GM12878 (cell line): Measurements from ENCODE around the gene ST7. TPM values are rescaled to one million over a fixed set of nuclear protein-coding genes. Genes with fewer than 3 reads are reported as not detected.

Experiments used
- ATAC-seq: fragments of 200-7000 bp; cut with Tn5 transposase; 3 replicates; pipeline ENCODE4 v1.9.1; 2020; ENCODE audit warnings: mild to moderate bottlenecking, moderate library complexity
- BruUV-seq: library from RNA; stranded (reverse); fragments of 400-500 nt; replicated peaks from 2 replicates; lab custom pipeline; 2021; lab: Mats Ljungman, UMichigan
- CTCF ChIA-PET: fragments of 300-600 bp; sonication (Branson Sonifier 250); formaldehyde crosslinking; extraction: SDS; loops from one replicate; lab custom pipeline; 2021; ENCODE audit warnings: inconsistent platforms; lab: Yijun Ruan, JAX
- POLR2A ChIA-PET: fragments of 350-600 bp; formaldehyde crosslinking; extraction: SDS; loops from one replicate; lab custom pipeline; 2021; ENCODE audit warnings: inconsistent platforms; lab: Charles Lee
- RAD21 ChIA-PET: fragments of 300-600 bp; sonication (Branson Sonifier 250); formaldehyde crosslinking; loops from one replicate; lab custom pipeline; 2023; ENCODE audit warnings: antibody characterized with exemption; ENCODE audit not compliant: unreplicated experiment; lab: Charles Lee
- SMC1A ChIA-PET: fragments of 300-600 bp; sonication (Branson Sonifier 250); formaldehyde crosslinking; loops from one replicate; lab custom pipeline; 2023; ENCODE audit not compliant: unreplicated experiment, uncharacterized antibody; lab: Charles Lee
- DNase-seq: peaks from one replicate; pipeline ENCODE4 v3.0.0-alpha.2; 2011; ENCODE audit warnings: low read depth, low spot score
- FAIRE-seq: peaks from 3 replicates; lab custom pipeline; 2011; peaks lifted over from hg19 to GRCh38; lab: Jason Lieb, UNC
- H2AFZ ChIP-seq: 2 replicates; pipeline ENCODE4 v1.6.0; 2011; ENCODE audit warnings: low read depth, low read length, control low read depth; ENCODE audit not compliant: control insufficient read depth
- H3K27ac ChIP-seq: 2 replicates; pipeline ENCODE4 v1.5.1; 2011; ENCODE audit warnings: control low read depth; ENCODE audit not compliant: control insufficient read depth, insufficient read depth
- H3K27me3 ChIP-seq, 2 experiments: replicated peaks in 1 of 2; 2 replicates each; pipeline versions ENCODE4 v1.6.0 to v1.6.1; 2011; ENCODE audit warnings: low read length in 1 of 2; ENCODE audit not compliant: control insufficient read depth in 2 of 2, insufficient read depth in 2 of 2
- H3K36me3 ChIP-seq, 2 experiments: 2 replicates each; pipeline ENCODE4 v1.5.1; 2011; ENCODE audit warnings: low read length in 1 of 2; ENCODE audit not compliant: control insufficient read depth in 2 of 2, insufficient read depth in 2 of 2
- H3K4me1 ChIP-seq: 2 replicates; pipeline ENCODE4 v1.6.1; 2011; ENCODE audit warnings: mild to moderate bottlenecking, low read length, moderate library complexity, mixed read lengths; ENCODE audit not compliant: control insufficient read depth, insufficient read depth
- H3K4me2 ChIP-seq: 2 replicates; pipeline ENCODE4 v1.6.0; 2011; ENCODE audit warnings: control low read depth; ENCODE audit not compliant: control insufficient read depth, insufficient read depth
- H3K4me3 ChIP-seq: fragments of 200-600 bp; sonication (generic); 2 replicates; pipeline ENCODE4 v1.5.1; 2016
- H3K79me2 ChIP-seq: 2 replicates; pipeline ENCODE4 v1.6.0; 2011; ENCODE audit warnings: low read length; ENCODE audit not compliant: control insufficient read depth, insufficient read depth
- H3K9ac ChIP-seq: 2 replicates; pipeline ENCODE4 v1.8.0; 2011; ENCODE audit warnings: low read length, control low read depth, mixed read lengths; ENCODE audit not compliant: control insufficient read depth, insufficient read depth
- H3K9me3 ChIP-seq: replicated peaks from 3 replicates; pipeline ENCODE4 v1.5.1; 2011; ENCODE audit warnings: mild to moderate bottlenecking, low read length; ENCODE audit not compliant: control insufficient read depth, insufficient read depth
- H4K20me1 ChIP-seq: 2 replicates; pipeline ENCODE4 v1.6.0; 2011; ENCODE audit not compliant: control insufficient read depth, insufficient read depth
- BCL3 ChIP-seq: IDR thresholded peaks from 2 replicates; pipeline ENCODE4 v1.6.1; 2011; ENCODE audit warnings: borderline replicate concordance, low read depth, mild to moderate bottlenecking, moderate library complexity, low read length; ENCODE audit not compliant: insufficient read depth, poor library complexity, severe bottlenecking
- CBX3 ChIP-seq: fragments of 200-600 bp; sonication (generic); IDR thresholded peaks from 2 replicates; pipeline ENCODE4 v1.6.1; 2016; ENCODE audit warnings: low read depth, borderline replicate concordance
- DPF2 ChIP-seq: fragments of 450-650 bp; IDR thresholded peaks from 2 replicates; pipeline ENCODE4 v1.6.1; 2017; ENCODE audit warnings: mild to moderate bottlenecking
- ESRRA ChIP-seq: IDR thresholded peaks from 2 replicates; pipeline ENCODE4 v1.6.1; 2012; ENCODE audit warnings: mild to moderate bottlenecking, low read length, improper control_type of control experiment
- FOXM1 ChIP-seq: IDR thresholded peaks from 2 replicates; pipeline ENCODE4 v1.6.1; 2012; ENCODE audit warnings: low read depth, mild to moderate bottlenecking, inconsistent platforms, low read length, moderate library complexity
- GATAD2B ChIP-seq: fragments of 450-650 bp; conservative IDR thresholded peaks from 2 replicates; pipeline ENCODE4 v1.6.1; 2017; ENCODE audit warnings: low read depth, mild to moderate bottlenecking, moderate library complexity
- HDAC6 ChIP-seq: fragments of 200-600 bp; sonication (generic); IDR thresholded peaks from one replicate; pipeline ENCODE4 v1.8.0; 2017; ENCODE audit warnings: antibody characterized with exemption; ENCODE audit not compliant: unreplicated experiment
- HDGF ChIP-seq: fragments of 450-650 bp; IDR thresholded peaks from 2 replicates; pipeline ENCODE4 v1.6.1; 2016; ENCODE audit warnings: antibody characterized with exemption
- JUND ChIP-seq: IDR thresholded peaks from 2 replicates; pipeline ENCODE4 v1.6.1; 2012; ENCODE audit warnings: low read depth, mild to moderate bottlenecking, low read length, improper control_type of control experiment, moderate library complexity
- MYC ChIP-seq: IDR thresholded peaks from 2 replicates; pipeline ENCODE4 v1.6.1; 2011; ENCODE audit warnings: mild to moderate bottlenecking, low read length, moderate library complexity, inconsistent platforms; ENCODE audit not compliant: insufficient read depth, insufficient replicate concordance, insufficient read length, severe bottlenecking
- RBBP5 ChIP-seq: fragments of 200-600 bp; sonication (generic); conservative IDR thresholded peaks from 2 replicates; pipeline ENCODE4 v1.6.1; 2016
- RFX5 ChIP-seq: IDR thresholded peaks from 2 replicates; pipeline ENCODE4 v1.6.1; 2011; ENCODE audit warnings: low read depth, low read length, improper control_type of control experiment
- RUNX3 ChIP-seq: IDR thresholded peaks from 2 replicates; pipeline ENCODE4 v1.6.1; 2012; ENCODE audit warnings: low read length, inconsistent platforms
- SIX5 ChIP-seq: IDR thresholded peaks from 2 replicates; pipeline ENCODE4 v1.6.1; 2011; ENCODE audit warnings: mild to moderate bottlenecking, low read depth, low read length, moderate library complexity; ENCODE audit not compliant: severe bottlenecking
- STAT1 ChIP-seq: fragments of 450-650 bp; conservative IDR thresholded peaks from 2 replicates; pipeline ENCODE4 v1.6.1; 2014; ENCODE audit warnings: antibody characterized with exemption, mild to moderate bottlenecking
- WRNIP1 ChIP-seq: IDR thresholded peaks from 2 replicates; pipeline ENCODE4 v1.6.1; 2011; ENCODE audit warnings: low read depth, low read length, improper control_type of control experiment, borderline replicate concordance
- ZNF384 ChIP-seq: IDR thresholded peaks from 2 replicates; pipeline ENCODE4 v1.6.1; 2012; ENCODE audit warnings: low read depth, mild to moderate bottlenecking, low read length, improper control_type of control experiment, borderline replicate concordance
- in situ Hi-C: fragments of 300-500 bp; cut with MboI; formaldehyde crosslinking; loops from 9 replicates; pipeline ENCODE4 v1.14.3; 2018; ENCODE audit warnings: mixed read lengths
- intact Hi-C: fragments of 100-400 bp; cut with micrococcal nuclease; formaldehyde crosslinking; loops from one replicate; pipeline ENCODE4 v1.14.2; 2022; ENCODE audit not compliant: unreplicated experiment
- polyA plus RNA-seq, 11 experiments: library from polyadenylated mRNA; depleted of rRNA in 4 of 11; unstranded in 6 of 11; stranded (reverse) in 5 of 11; fragments of >200 nt; fragmentation: Nextera tagmentation in 4 of 11; fragmentation: Illumina TruSeq in 1 of 11; extraction: Ambion mirVana in 4 of 11; extraction: Trizol in 1 of 11; gene quantifications; 1 replicate in 1 of 11; 2 replicates in 10 of 11; pipeline versions ENCODE4 v1.2.1 to v1.2.3, GENCODE V29; 2011 to 2016; ENCODE audit warnings: inconsistent platforms in 2 of 11, missing spikeins in 2 of 11, low read depth in 1 of 11
- total RNA-seq, 4 experiments: library from RNA; depleted of rRNA in 3 of 4; stranded (reverse); fragments of >200 nt in 3 of 4; fragmentation: Illumina TruSeq in 1 of 4; extraction: Trizol in 1 of 4; gene quantifications; 2 replicates each; pipeline versions ENCODE4 v1.2.1 to v1.2.3, GENCODE V29; 2013 to 2021
- TF ChIP-seq, protein P1 (sequence below): IDR thresholded peaks from 2 replicates; pipeline ENCODE4 v1.6.1; 2012; ENCODE audit warnings: low read depth, low read length, improper control_type of control experiment

ST7 gene
- total and polyA plus RNA-seq, 10 of the 15 experiments (the other 5 are each of a cell fraction or from before 2014, with no cell fraction given): 27.7 to 76.4 (median 53.6) TPM

GRCh38 chr7:117061751-117062150 is 108.5 kb downstream of the ST7 start:
- Histone ChIP-seq H3K4me3 (no peak overlapping the region), H3K9ac (no peak overlapping the region), H3K4me2 (no peak overlapping the region), H3K4me1 (peaks cover 7% of the 10 kb centered on the region), H3K36me3 (peaks cover 0 to 4% of the 10 kb centered on the region in 2 experiments; a peak in 3 of 4 replicates), H4K20me1 (no peaks in the 10 kb centered on the region), H3K27me3 (no peaks in the 10 kb centered on the region), H3K27ac (no peak overlapping the region), H3K79me2 (peaks cover 19% of the 10 kb centered on the region), H3K9me3 (no peaks in the 10 kb centered on the region; the same call in 2 of the 3 replicates), H2AFZ (no peak overlapping the region)
- in situ Hi-C loops: no loop called here
- ATAC-seq: no peak
- ChIA-PET POLR2A (interaction anchor here (1.2 kb wide), 1 partner anchor 12 kb away, joined by 3 read pairs; no protein-coding TSS in a partner anchor), RAD21 (interaction anchor here (0.7 kb wide), 1 partner anchor 9 kb away, joined by 3 read pairs; no protein-coding TSS in a partner anchor), SMC1A (interaction anchor here (0.7 to 1.3 kb wide), 6 partner anchors 9 to 496 kb away, joined by 3 read pairs; no protein-coding TSS in a partner anchor), CTCF (interaction anchor here (0.8 to 2.6 kb wide), 4 partner anchors 16 to 77 kb away, joined by 3 to 9 read pairs (median 4); no protein-coding TSS in a partner anchor)
- no TSS peak for BruUV-seq
- TF ChIP-seq RFX5 (no peak), HDGF (no peak), RUNX3 (no peak), FOXM1 (no peak), WRNIP1 (no peak), BCL3 (no peak), DPF2 (no peak), MYC (no peak), RBBP5 (no peak), GATAD2B (no peak), ZNF384 (no peak), ESRRA (no peak), STAT1 (no peak), CBX3 (no peak), JUND (no peak), HDAC6 (no peak), SIX5 (no peak)
- TF ChIP-seq, protein P1, sequence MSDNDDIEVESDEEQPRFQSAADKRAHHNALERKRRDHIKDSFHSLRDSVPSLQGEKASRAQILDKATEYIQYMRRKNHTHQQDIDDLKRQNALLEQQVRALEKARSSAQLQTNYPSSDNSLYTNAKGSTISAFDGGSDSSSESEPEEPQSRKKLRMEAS: no peak
- DNase-seq: no peak
- intact Hi-C loops: no loop called here
- no peak for FAIRE-seq
